Measurements from ENCODE around the gene DNAJC22.
"Not testable (repeated sequence)": the region's sequence is repeated elsewhere in the genome, so short reads cannot be mapped to it uniquely, and the experiment has no call there.

Gene DNAJC22

GRCh38 chr12:49331380-49332222 is 15.1 kb upstream of the DNAJC22 start:
- peak; percentile 54 for DNase-seq

GRCh38 chr12:49332441-49332861 is 14.2 kb upstream of the DNAJC22 start:
- DNase-seq, result no peak

- no peak for DNase-seq
Observed at GRCh38 chr12:49332891-49333371, 13.8 kb upstream of the DNAJC22 start.

- not testable (repeated sequence) for DNase-seq
Observed at GRCh38 chr12:49333778-49334177, 12.9 kb upstream of the DNAJC22 start.

- no peak for DNase-seq
Observed at GRCh38 chr12:49334226-49334625, 12.5 kb upstream of the DNAJC22 start.

GRCh38 chr12:49334681-49335080 is 12.0 kb upstream of the DNAJC22 start:
- DNase-seq, result no peak

- no peak for DNase-seq
Observed at GRCh38 chr12:49335118-49335954, 11.4 kb upstream of the DNAJC22 start.

GRCh38 chr12:49335955-49336644 is 10.6 kb upstream of the DNAJC22 start:
- DNase-seq, result no peak

- peak; percentile 75 for DNase-seq
Observed at GRCh38 chr12:49336645-49337584, 9.8 kb upstream of the DNAJC22 start, which contains the start of gene C1QL4. Gene C1QL4, minus strand, starts transcription at chr12:49337188. Its CDS starts 711 bp downstream, at chr12:49336477.

- no peak for DNase-seq
Observed at GRCh38 chr12:49338830-49339463, 7.7 kb upstream of the DNAJC22 start.

- DNase-seq, result no peak
Observed at GRCh38 chr12:49339464-49339861, 7.2 kb upstream of the DNAJC22 start.

GRCh38 chr12:49340095-49340870 is 6.4 kb upstream of the DNAJC22 start:
- no peak for DNase-seq

GRCh38 chr12:49340971-49341776 is 5.5 kb upstream of the DNAJC22 start:
- no peak for DNase-seq

GRCh38 chr12:49341777-49342065 is 5.0 kb upstream of the DNAJC22 start:
- no peak for DNase-seq

GRCh38 chr12:49342066-49342913 is 4.4 kb upstream of the DNAJC22 start:
- DNase-seq, result peak; percentile 84

- DNase-seq, result no peak
Observed at GRCh38 chr12:49342914-49343731, 3.6 kb upstream of the DNAJC22 start.

GRCh38 chr12:49344486-49345050 is 2.1 kb upstream of the DNAJC22 start:
- no peak for DNase-seq
